H9 (cell line): ENCODE results near the gene KRTAP5-10. TPM values are rescaled to one million over a fixed set of nuclear protein-coding genes. Genes with fewer than 3 reads are reported as not detected.

Experiments used
- DNase-seq: peaks from one replicate; pipeline ENCODE4 v3.0.0-alpha.2; 2017
- H2AFZ ChIP-seq: one replicate; pipeline ENCODE4 v1.6.1; 2013; ENCODE audit warnings: mild to moderate bottlenecking, low read length, control low read depth, moderate library complexity
- H2AK5ac ChIP-seq: 2 replicates; pipeline ENCODE4 v1.6.1; 2013; ENCODE audit warnings: low read length, control low read depth, mixed read lengths; ENCODE audit not compliant: insufficient read length
- H2BK120ac ChIP-seq: one replicate; pipeline ENCODE4 v1.6.1; 2013; ENCODE audit warnings: low read depth, mild to moderate bottlenecking, low read length, control low read depth, inconsistent platforms; ENCODE audit not compliant: poor library complexity, severe bottlenecking
- H2BK12ac ChIP-seq: 2 replicates; pipeline ENCODE4 v1.6.1; 2013; ENCODE audit warnings: low read length, control low read depth, mixed read lengths, low read depth; ENCODE audit not compliant: insufficient read length
- H2BK15ac ChIP-seq: 2 replicates; pipeline ENCODE4 v1.6.1; 2013; ENCODE audit warnings: low read depth, low read length, control low read depth
- H2BK20ac ChIP-seq: one replicate; pipeline ENCODE4 v1.6.1; 2013; ENCODE audit warnings: low read depth, mild to moderate bottlenecking, low read length, control low read depth, inconsistent platforms; ENCODE audit not compliant: poor library complexity, severe bottlenecking
- H2BK5ac ChIP-seq: 2 replicates; pipeline ENCODE4 v1.6.1; 2013; ENCODE audit warnings: low read length, control low read depth, mixed read lengths; ENCODE audit not compliant: insufficient read length
- H3K14ac ChIP-seq: 2 replicates; pipeline ENCODE4 v1.6.1; 2013; ENCODE audit warnings: low read length, control low read depth; ENCODE audit not compliant: insufficient read depth
- H3K18ac ChIP-seq: 2 replicates; pipeline ENCODE4 v1.6.1; 2013; ENCODE audit warnings: low read depth, mild to moderate bottlenecking, mixed read lengths, low read length, control low read depth; ENCODE audit not compliant: insufficient read length
- H3K23ac ChIP-seq: 2 replicates; pipeline ENCODE4 v1.6.1; 2013; ENCODE audit warnings: low read length, control low read depth, mixed read lengths, low read depth; ENCODE audit not compliant: insufficient read length
- H3K23me2 ChIP-seq: 2 replicates; pipeline ENCODE4 v1.6.1; 2013; ENCODE audit warnings: low read depth, mild to moderate bottlenecking, mixed read lengths, low read length, control low read depth; ENCODE audit not compliant: insufficient read length, poor library complexity, severe bottlenecking
- H3K27ac ChIP-seq: 2 replicates; pipeline ENCODE4 v1.5.1; 2013; ENCODE audit warnings: low read length, control low read depth, mixed read lengths, low read depth; ENCODE audit not compliant: insufficient read length
- H3K27me3 ChIP-seq: 2 replicates; pipeline ENCODE4 v1.6.1; 2013; ENCODE audit warnings: low read length, control low read depth, inconsistent platforms; ENCODE audit not compliant: insufficient read depth
- H3K4ac ChIP-seq: 2 replicates; pipeline ENCODE4 v1.6.1; 2013; ENCODE audit warnings: low read depth, mild to moderate bottlenecking, control low read depth, inconsistent platforms, low read length, moderate library complexity
- H3K4me1 ChIP-seq: 2 replicates; pipeline ENCODE4 v1.6.1; 2013; ENCODE audit warnings: low read length, control low read depth, inconsistent platforms; ENCODE audit not compliant: insufficient read depth
- H3K4me2 ChIP-seq: 2 replicates; pipeline ENCODE4 v1.6.1; 2013; ENCODE audit warnings: low read length, control low read depth, mixed read lengths; ENCODE audit not compliant: insufficient read length, insufficient read depth
- H3K56ac ChIP-seq: 2 replicates; pipeline ENCODE4 v1.6.1; 2013; ENCODE audit warnings: low read depth, mild to moderate bottlenecking, mixed read lengths, low read length, control low read depth; ENCODE audit not compliant: insufficient read length
- H3K79me1 ChIP-seq: 2 replicates; pipeline ENCODE4 v1.6.1; 2013; ENCODE audit warnings: low read depth, mild to moderate bottlenecking, moderate library complexity, low read length, control low read depth, inconsistent platforms; ENCODE audit not compliant: insufficient read depth, poor library complexity, severe bottlenecking
- H3K79me2 ChIP-seq: 2 replicates; pipeline ENCODE4 v1.6.1; 2013; ENCODE audit warnings: low read length, control low read depth, inconsistent platforms; ENCODE audit not compliant: insufficient read depth
- H3K9ac ChIP-seq: 2 replicates; pipeline ENCODE4 v1.6.1; 2013; ENCODE audit warnings: low read length, control low read depth, mixed read lengths; ENCODE audit not compliant: insufficient read length; ENCODE audit errors: extremely low read depth
- H3K9me3 ChIP-seq: one replicate; pipeline ENCODE4 v1.6.1; 2013; ENCODE audit warnings: low read depth, low read length, inconsistent platforms; ENCODE audit not compliant: control insufficient read depth
- H3T11ph ChIP-seq: one replicate; pipeline ENCODE4 v1.6.1; 2013; ENCODE audit warnings: mild to moderate bottlenecking, low read length, control low read depth, inconsistent platforms
- H4K20me1 ChIP-seq: one replicate; pipeline ENCODE4 v1.6.1; 2013; ENCODE audit not compliant: control insufficient read depth, insufficient read length, insufficient read depth
- H4K5ac ChIP-seq: 2 replicates; pipeline ENCODE4 v1.6.1; 2013; ENCODE audit warnings: low read depth, mild to moderate bottlenecking, mixed read lengths, low read length, control low read depth; ENCODE audit not compliant: insufficient read length
- H4K8ac ChIP-seq: replicated peaks from 2 replicates; pipeline ENCODE4 v1.6.1; 2013; ENCODE audit warnings: low read length, control low read depth, mixed read lengths, low read depth; ENCODE audit not compliant: insufficient read length
- H4K91ac ChIP-seq: 2 replicates; pipeline ENCODE4 v1.6.1; 2013; ENCODE audit warnings: low read depth, mild to moderate bottlenecking, moderate library complexity, mixed read lengths, low read length, control low read depth; ENCODE audit not compliant: insufficient read length
- H3K27ac Mint-ChIP-seq, 3 experiments: 2 replicates in 2 of 3; 3 replicates in 1 of 3; pipeline ENCODE4 v1.8.0; 2020 to 2021; ENCODE audit warnings: mixed read lengths in 3 of 3, mild to moderate bottlenecking in 1 of 3, moderate library complexity in 1 of 3
- H3K27me3 Mint-ChIP-seq: 2 replicates; pipeline ENCODE4 v1.8.0; 2021; ENCODE audit warnings: low read depth, mild to moderate bottlenecking, moderate library complexity, mixed read lengths
- H3K36me3 Mint-ChIP-seq, 3 experiments: 2 replicates in 2 of 3; 3 replicates in 1 of 3; pipeline ENCODE4 v1.8.0; 2020 to 2021; ENCODE audit warnings: low read depth in 3 of 3, mixed read lengths in 3 of 3; ENCODE audit not compliant: insufficient read depth in 1 of 3
- H3K4me1 Mint-ChIP-seq, 2 experiments: 2 replicates each; pipeline ENCODE4 v1.8.0; 2020; ENCODE audit warnings: mixed read lengths in 2 of 2
- H3K4me3 Mint-ChIP-seq, 2 experiments: 2 replicates in 1 of 2; 3 replicates in 1 of 2; pipeline ENCODE4 v1.8.0; 2020 to 2021; ENCODE audit warnings: mild to moderate bottlenecking in 2 of 2, mixed read lengths in 2 of 2, moderate library complexity in 1 of 2
- H3K9me3 Mint-ChIP-seq, 2 experiments: 2 replicates in 1 of 2; 3 replicates in 1 of 2; pipeline ENCODE4 v1.8.0; 2020; ENCODE audit warnings: mild to moderate bottlenecking in 2 of 2, mixed read lengths in 2 of 2, moderate library complexity in 1 of 2
- WGBS: extraction: QIAGEN DNeasy Blood & Tissue Kit; methylation state at CpG from one replicate; pipeline ENCODE4 v1.1.7; 2013; ENCODE audit warnings: missing lambda C conversion rate, low lambda C conversion rate, mixed read lengths; ENCODE audit not compliant: insufficient read length; ENCODE audit errors: extremely low coverage; 5-methylcytosine and 5-hydroxymethylcytosine counted together
- total RNA-seq: library from RNA; stranded (reverse); gene quantifications from 2 replicates; pipeline ENCODE4 v1.2.1, GENCODE V29; 2021
- TF ChIP-seq, protein P1 (sequence below): fragments of 200-600 bp; sonication (generic); conservative IDR thresholded peaks from 3 replicates; pipeline ENCODE4 v1.8.0; 2021; ENCODE audit warnings: antibody characterized with exemption, mild to moderate bottlenecking

The KRTAP5-10 gene
- total RNA-seq, 1 experiment from 2014 or later, result not detected

DNA sequence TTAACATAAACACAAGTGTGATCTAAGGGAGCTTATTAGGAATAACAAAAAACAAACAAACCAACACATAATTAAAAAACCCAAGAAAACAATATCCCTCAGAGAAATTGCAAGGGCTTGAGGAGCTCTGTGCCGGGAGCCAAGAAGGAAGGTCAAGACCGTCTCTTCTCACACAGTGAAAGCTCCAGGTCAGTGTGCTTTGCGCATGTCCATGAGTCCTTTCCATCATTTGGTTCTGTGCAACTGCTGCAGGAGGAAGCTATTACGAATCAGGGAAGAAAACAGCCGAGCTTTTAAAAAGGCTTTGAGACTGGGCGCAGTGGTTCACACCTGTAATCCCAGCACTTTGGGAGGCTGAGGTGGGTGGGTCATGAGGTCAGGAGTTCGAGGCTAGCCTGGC is 23.0 kb upstream of the KRTAP5-10 start:
- no peak overlapping the region for H3K56ac ChIP-seq
- no peak overlapping the region for H3K4me2 ChIP-seq
- no peaks in the 10 kb centered on the region for H3K23me2 ChIP-seq
- H3K9me3 ChIP-seq, result no peaks in the 10 kb centered on the region
- H3T11ph ChIP-seq, result no peak overlapping the region
- WGBS, result no CpG with 5 or more reads among the region's 7 CpGs
- Mint-ChIP-seq H3K4me3 (no peak overlapping the region), H3K36me3 (peaks cover 5 to 25% (median 12%) of the 10 kb centered on the region in 3 experiments; a peak in 6 of 7 replicates), H3K27ac (no peak overlapping the region), H3K4me1 (peaks cover 27 to 28% of the 10 kb centered on the region in 2 experiments), H3K9me3 (peaks cover 14 to 16% of the 10 kb centered on the region in 2 experiments), H3K27me3 (peaks cover 34% of the 10 kb centered on the region)
- no peak overlapping the region for H2BK12ac ChIP-seq
- no peaks in the 10 kb centered on the region for H4K20me1 ChIP-seq
- H3K4ac ChIP-seq, result no peak overlapping the region
- TF ChIP-seq, protein P1, sequence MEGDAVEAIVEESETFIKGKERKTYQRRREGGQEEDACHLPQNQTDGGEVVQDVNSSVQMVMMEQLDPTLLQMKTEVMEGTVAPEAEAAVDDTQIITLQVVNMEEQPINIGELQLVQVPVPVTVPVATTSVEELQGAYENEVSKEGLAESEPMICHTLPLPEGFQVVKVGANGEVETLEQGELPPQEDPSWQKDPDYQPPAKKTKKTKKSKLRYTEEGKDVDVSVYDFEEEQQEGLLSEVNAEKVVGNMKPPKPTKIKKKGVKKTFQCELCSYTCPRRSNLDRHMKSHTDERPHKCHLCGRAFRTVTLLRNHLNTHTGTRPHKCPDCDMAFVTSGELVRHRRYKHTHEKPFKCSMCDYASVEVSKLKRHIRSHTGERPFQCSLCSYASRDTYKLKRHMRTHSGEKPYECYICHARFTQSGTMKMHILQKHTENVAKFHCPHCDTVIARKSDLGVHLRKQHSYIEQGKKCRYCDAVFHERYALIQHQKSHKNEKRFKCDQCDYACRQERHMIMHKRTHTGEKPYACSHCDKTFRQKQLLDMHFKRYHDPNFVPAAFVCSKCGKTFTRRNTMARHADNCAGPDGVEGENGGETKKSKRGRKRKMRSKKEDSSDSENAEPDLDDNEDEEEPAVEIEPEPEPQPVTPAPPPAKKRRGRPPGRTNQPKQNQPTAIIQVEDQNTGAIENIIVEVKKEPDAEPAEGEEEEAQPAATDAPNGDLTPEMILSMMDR, result no peak
- DNase-seq, result no peak
- no peak overlapping the region for H2BK15ac ChIP-seq
- no peaks in the 10 kb centered on the region for H3K79me2 ChIP-seq
- no peak overlapping the region for H2BK20ac ChIP-seq
- H4K5ac ChIP-seq, result no peak overlapping the region
- H4K91ac ChIP-seq, result no peak overlapping the region
- H3K79me1 ChIP-seq, result no peaks in the 10 kb centered on the region
- H3K18ac ChIP-seq, result no peak overlapping the region
- H2BK120ac ChIP-seq, result no peak overlapping the region
- no peaks in the 10 kb centered on the region for H3K4me1 ChIP-seq
- no peak overlapping the region for H2BK5ac ChIP-seq
- H4K8ac ChIP-seq, result no peak overlapping the region
- no peak overlapping the region for H3K9ac ChIP-seq
- no peak overlapping the region for H3K23ac ChIP-seq
- no peak overlapping the region for H3K27ac ChIP-seq
- no peaks in the 10 kb centered on the region for H3K27me3 ChIP-seq
- H2AFZ ChIP-seq, result no peak overlapping the region
- no peak overlapping the region for H2AK5ac ChIP-seq
- no peak overlapping the region for H3K14ac ChIP-seq
